Astrocyte (in vitro differentiated cells and primary cell): Measurements from ENCODE around the gene ZNF212. TPM values are rescaled to one million over a fixed set of nuclear protein-coding genes. Genes with fewer than 3 reads are reported as not detected.

ENCODE experiments used
- DNase-seq: peaks from one replicate; pipeline ENCODE4 v3.0.0-alpha.2; 2010; ENCODE audit warnings: low read depth
- FAIRE-seq: peaks from 2 replicates; lab custom pipeline; 2011; peaks lifted over from hg19 to GRCh38; lab: Jason Lieb, UNC
- H2AFZ ChIP-seq: 2 replicates; pipeline ENCODE4 v1.6.0; 2012; ENCODE audit warnings: low read depth, low read length, inconsistent platforms
- H3K27ac ChIP-seq: 2 replicates; pipeline ENCODE4 v1.5.1; 2011; ENCODE audit warnings: low read depth, low read length, inconsistent platforms
- H3K27me3 ChIP-seq: 2 replicates; pipeline ENCODE4 v1.6.0; 2011; ENCODE audit warnings: low read length, inconsistent platforms; ENCODE audit not compliant: insufficient read depth
- H3K36me3 ChIP-seq: 2 replicates; pipeline ENCODE4 v1.5.1; 2011; ENCODE audit warnings: low read length, inconsistent platforms; ENCODE audit not compliant: insufficient read depth
- H3K4me1 ChIP-seq: 2 replicates; pipeline ENCODE4 v1.5.1; 2011; ENCODE audit warnings: low read length, inconsistent platforms; ENCODE audit not compliant: insufficient read depth
- H3K4me2 ChIP-seq: 2 replicates; pipeline ENCODE4 v1.6.0; 2012; ENCODE audit warnings: low read length, inconsistent platforms
- H3K4me3 ChIP-seq: 2 replicates; pipeline ENCODE4 v1.5.1; 2011; ENCODE audit warnings: low read depth, mild to moderate bottlenecking, low read length, inconsistent platforms; ENCODE audit not compliant: insufficient read depth
- H3K79me2 ChIP-seq: 2 replicates; pipeline ENCODE4 v1.6.0; 2012; ENCODE audit warnings: mild to moderate bottlenecking, low read length, inconsistent platforms; ENCODE audit not compliant: insufficient read depth
- H3K9ac ChIP-seq: 2 replicates; pipeline ENCODE4 v1.6.0; 2012; ENCODE audit warnings: mild to moderate bottlenecking, low read length, inconsistent platforms
- H3K9me3 ChIP-seq: 2 replicates; pipeline ENCODE4 v1.5.1; 2012; ENCODE audit warnings: low read depth, mild to moderate bottlenecking, low read length, inconsistent platforms; ENCODE audit not compliant: insufficient read depth
- H4K20me1 ChIP-seq: 2 replicates; pipeline ENCODE4 v1.6.0; 2012; ENCODE audit warnings: low read length, inconsistent platforms; ENCODE audit not compliant: insufficient read depth
- H3K27ac Mint-ChIP-seq: one replicate; pipeline ENCODE4 v1.8.0; 2021; ENCODE audit warnings: mild to moderate bottlenecking, mixed read lengths; ENCODE audit not compliant: unreplicated experiment
- H3K27me3 Mint-ChIP-seq: one replicate; pipeline ENCODE4 v1.8.0; 2021; ENCODE audit warnings: low read depth, mixed read lengths; ENCODE audit not compliant: unreplicated experiment
- H3K36me3 Mint-ChIP-seq: one replicate; pipeline ENCODE4 v1.8.0; 2021; ENCODE audit warnings: low read depth, mixed read lengths; ENCODE audit not compliant: unreplicated experiment
- H3K4me1 Mint-ChIP-seq: one replicate; pipeline ENCODE4 v1.8.0; 2021; ENCODE audit warnings: low read depth, mixed read lengths; ENCODE audit not compliant: unreplicated experiment
- H3K4me3 Mint-ChIP-seq: one replicate; pipeline ENCODE4 v1.8.0; 2021; ENCODE audit warnings: mild to moderate bottlenecking, moderate library complexity, mixed read lengths; ENCODE audit not compliant: unreplicated experiment
- H3K9me3 Mint-ChIP-seq: one replicate; pipeline ENCODE4 v1.8.0; 2021; ENCODE audit warnings: mild to moderate bottlenecking, mixed read lengths; ENCODE audit not compliant: unreplicated experiment
- CTCF ChIP-seq: IDR thresholded peaks from 2 replicates; pipeline ENCODE4 v1.5.1; 2011; ENCODE audit warnings: low read depth, mild to moderate bottlenecking, inconsistent platforms, low read length, moderate library complexity; ENCODE audit not compliant: insufficient read depth
- EZH2 ChIP-seq: IDR thresholded peaks from 2 replicates; pipeline ENCODE4 v1.6.1; 2012; ENCODE audit warnings: mild to moderate bottlenecking, low read length, inconsistent platforms; ENCODE audit not compliant: insufficient read depth
- total RNA-seq: library from RNA; stranded (reverse); gene quantifications from 2 replicates; pipeline ENCODE4 v1.2.1, GENCODE V29; 2021

ZNF212 gene
- total RNA-seq, 1 donor from 2014 or later: 8.2 TPM

GRCh38 chr7:149205690-149206381, 33.6 kb upstream of the ZNF212 start:
- H2AFZ ChIP-seq: no peak overlapping the region
- H3K4me2 ChIP-seq: no peak overlapping the region
- Mint-ChIP-seq H3K4me1 (peaks cover 38% of the 10 kb centered on the region), H3K36me3 (peaks cover 53% of the 10 kb centered on the region), H3K27me3 (no peaks in the 10 kb centered on the region), H3K9me3 (peaks cover 2% of the 10 kb centered on the region), H3K4me3 (no peak overlapping the region), H3K27ac (peak overlapping the region; percentile 0)
- no peak overlapping the region for H3K4me3 ChIP-seq
- peaks cover 51% of the 10 kb centered on the region for H4K20me1 ChIP-seq
- no peak for DNase-seq
- no peaks in the 10 kb centered on the region for H3K9me3 ChIP-seq
- H3K9ac ChIP-seq: no peak overlapping the region
- no peak overlapping the region for H3K27ac ChIP-seq
- peaks cover 62% of the 10 kb centered on the region for H3K36me3 ChIP-seq
- peaks cover 10% of the 10 kb centered on the region for H3K4me1 ChIP-seq
- FAIRE-seq: no peak
- no peak for TF ChIP-seq EZH2
- no peak for TF ChIP-seq CTCF
- H3K27me3 ChIP-seq: no peaks in the 10 kb centered on the region
- H3K79me2 ChIP-seq: peaks cover 57% of the 10 kb centered on the region

GRCh38 chr7:149207324-149208035, 32.0 kb upstream of the ZNF212 start:
- DNase-seq: no peak

More at GRCh38 chr7:149207324-149208035, 32.0 kb upstream of the ZNF212 start:
- Histone ChIP-seq H3K9me3 (no peaks in the 10 kb centered on the region), H3K4me3 (no peak overlapping the region), H2AFZ (no peak overlapping the region), H4K20me1 (peaks cover 48% of the 10 kb centered on the region), H3K36me3 (peaks cover 70% of the 10 kb centered on the region), H3K4me2 (no peak overlapping the region), H3K27ac (no peak overlapping the region), H3K27me3 (no peaks in the 10 kb centered on the region), H3K4me1 (peaks cover 10% of the 10 kb centered on the region), H3K9ac (no peak overlapping the region), H3K79me2 (peaks cover 44% of the 10 kb centered on the region)
- Mint-ChIP-seq H3K9me3 (no peaks in the 10 kb centered on the region), H3K27me3 (no peaks in the 10 kb centered on the region), H3K27ac (peak overlapping the region; percentile 42), H3K4me1 (peaks cover 31% of the 10 kb centered on the region), H3K36me3 (peaks cover 53% of the 10 kb centered on the region), H3K4me3 (no peak overlapping the region)
- TF ChIP-seq EZH2: no peak
- no peak for TF ChIP-seq CTCF
- no peak for FAIRE-seq
